NCI-H82 (cell line): ENCODE measurements around the gene LIME1.
A peak's percentile ranks its signal among the peaks of the same experiment; 100 is the strongest.

ENCODE experiments used
- DNase-seq: peaks from one replicate; lab custom pipeline; 2025; lab: John Stamatoyannopoulos, UW

LIME1 gene

GRCh38 chr20:63735859-63736718 lies at the start of gene LIME1:
Gene LIME1 (plus strand): TSS chr20:63736664. CDS start chr20:63737550, 886 bp downstream.
- no peak for DNase-seq

GRCh38 chr20:63687419-63688178 lies 48.9 kb upstream of the LIME1 start:
- DNase-seq, result no peak

- no peak for DNase-seq
Observed at GRCh38 chr20:63688228-63689045, 48.0 kb upstream of the LIME1 start.

- no peak for DNase-seq
Observed at GRCh38 chr20:63689046-63690002, 47.1 kb upstream of the LIME1 start.

GRCh38 chr20:63690003-63690897 lies 46.2 kb upstream of the LIME1 start:
- no peak for DNase-seq

- DNase-seq, result no peak
Observed at GRCh38 chr20:63690898-63691710, 45.4 kb upstream of the LIME1 start.

GRCh38 chr20:63691711-63692435 lies 44.6 kb upstream of the LIME1 start:
- DNase-seq, result no peak

- DNase-seq, result peak; percentile 41
Observed at GRCh38 chr20:63692436-63693082, 43.9 kb upstream of the LIME1 start.

GRCh38 chr20:63693083-63693732 lies 43.3 kb upstream of the LIME1 start:
- DNase-seq, result no peak

GRCh38 chr20:63693733-63694583 lies 42.5 kb upstream of the LIME1 start:
- no peak for DNase-seq

GRCh38 chr20:63694584-63695423 lies 41.7 kb upstream of the LIME1 start:
- DNase-seq, result no peak

GRCh38 chr20:63695424-63696305 lies 40.8 kb upstream of the LIME1 start:
- no peak for DNase-seq

GRCh38 chr20:63696306-63696627 lies 40.2 kb upstream of the LIME1 start:
- peak; percentile 42 for DNase-seq

GRCh38 chr20:63696628-63697356 lies 39.7 kb upstream of the LIME1 start, which contains the start of gene TNFRSF6B:
Gene TNFRSF6B (plus strand): TSS chr20:63696652. CDS start chr20:63696768, 116 bp downstream.
- no peak for DNase-seq
